WTC11 (cell line): Measurements from ENCODE around the gene GASK1A. TPM values are rescaled to one million over a fixed set of nuclear protein-coding genes. Genes with fewer than 3 reads are reported as not detected.

Experiments
- ATAC-seq: fragments of 200-7000 bp; cut with Tn5 transposase; 2 replicates; pipeline ENCODE4 v1.10.0; 2021; ENCODE audit warnings: mild to moderate bottlenecking, moderate library complexity
- CTCF ChIA-PET: fragments of 300-600 bp; sonication (Branson Sonifier 250); formaldehyde crosslinking; loops from one replicate; lab custom pipeline; 2021; ENCODE audit warnings: antibody characterized with exemption; lab: Charles Lee
- POLR2A ChIA-PET: fragments of 350-600 bp; sonication (Branson Sonifier 250); formaldehyde crosslinking; loops from one replicate; lab custom pipeline; 2021; ENCODE audit warnings: antibody characterized with exemption; lab: Charles Lee
- DNase-seq: peaks from one replicate; pipeline ENCODE4 v3.0.0; 2021; ENCODE audit warnings: low spot score
- H3K27ac Mint-ChIP-seq: 2 replicates; pipeline ENCODE4 v1.8.0; 2021; ENCODE audit warnings: mixed read lengths
- H3K27me3 Mint-ChIP-seq: 2 replicates; pipeline ENCODE4 v1.8.0; 2021; ENCODE audit warnings: low read depth, mild to moderate bottlenecking, moderate library complexity, mixed read lengths
- H3K36me3 Mint-ChIP-seq: 2 replicates; pipeline ENCODE4 v1.8.0; 2021; ENCODE audit warnings: mixed read lengths
- H3K4me1 Mint-ChIP-seq: 2 replicates; pipeline ENCODE4 v1.8.0; 2022; ENCODE audit warnings: mixed read lengths
- H3K4me3 Mint-ChIP-seq: 2 replicates; pipeline ENCODE4 v1.8.0; 2021; ENCODE audit warnings: mild to moderate bottlenecking, moderate library complexity, mixed read lengths
- H3K9me3 Mint-ChIP-seq: 2 replicates; pipeline ENCODE4 v1.8.0; 2021; ENCODE audit warnings: mixed read lengths
- CREB1 ChIP-seq: sonication (generic); formaldehyde crosslinking; IDR thresholded peaks from 2 replicates; pipeline ENCODE4 v1.8.0; 2023; ENCODE audit warnings: mild to moderate bottlenecking, missing genetic modification reagents
- FOXP1 ChIP-seq: sonication (generic); formaldehyde crosslinking; IDR thresholded peaks from 2 replicates; pipeline ENCODE4 v1.8.0; 2022; ENCODE audit warnings: missing genetic modification reagents, mild to moderate bottlenecking, moderate library complexity, borderline replicate concordance
- KAT7 ChIP-seq: sonication (generic); formaldehyde crosslinking; IDR thresholded peaks from 2 replicates; pipeline ENCODE4 v1.8.1; 2023; ENCODE audit warnings: missing genetic modification reagents, mild to moderate bottlenecking, borderline replicate concordance
- NFATC4 ChIP-seq: fragments of 250-450 bp; sonication (Bioruptor Pico); IDR thresholded peaks from 2 replicates; pipeline ENCODE4 v1.9.0; 2021; ENCODE audit warnings: mild to moderate bottlenecking
- NFYB ChIP-seq: sonication (generic); formaldehyde crosslinking; conservative IDR thresholded peaks from 2 replicates; pipeline ENCODE4 v1.8.0; 2022; ENCODE audit warnings: low read depth, missing genetic modification reagents
- NR1H2 ChIP-seq: sonication (generic); formaldehyde crosslinking; IDR thresholded peaks from 2 replicates; pipeline ENCODE4 v1.9.0; 2021; ENCODE audit warnings: mild to moderate bottlenecking, moderate library complexity, missing genetic modification reagents
- SMAD3 ChIP-seq: sonication (generic); formaldehyde crosslinking; IDR thresholded peaks from 2 replicates; pipeline ENCODE4 v1.8.0; 2022; ENCODE audit warnings: missing genetic modification reagents, mild to moderate bottlenecking, borderline replicate concordance
- TEAD1 ChIP-seq: sonication (generic); formaldehyde crosslinking; IDR thresholded peaks from 2 replicates; pipeline ENCODE4 v1.8.0; 2022; ENCODE audit warnings: mild to moderate bottlenecking, missing genetic modification reagents
- ZNF232 ChIP-seq: sonication (generic); formaldehyde crosslinking; IDR thresholded peaks from 2 replicates; pipeline ENCODE4 v1.8.0; 2022; ENCODE audit warnings: mild to moderate bottlenecking, missing genetic modification reagents
- ZNF317 ChIP-seq: sonication (generic); formaldehyde crosslinking; IDR thresholded peaks from 2 replicates; pipeline ENCODE4 v1.8.1; 2023; ENCODE audit warnings: low read depth, mild to moderate bottlenecking, moderate library complexity, missing genetic modification reagents, borderline replicate concordance
- ZNF416 ChIP-seq: fragments of 250-450 bp; sonication (Bioruptor Pico); IDR thresholded peaks from 2 replicates; pipeline ENCODE4 v1.9.0; 2021; ENCODE audit warnings: mild to moderate bottlenecking, inconsistent platforms
- ZNF671 ChIP-seq: fragments of 250-450 bp; sonication (Bioruptor Pico); IDR thresholded peaks from 2 replicates; pipeline ENCODE4 v1.8.0; 2021; ENCODE audit warnings: mild to moderate bottlenecking
- total RNA-seq: library from RNA; stranded (reverse); gene quantifications from 3 replicates; pipeline ENCODE4 v1.2.3, GENCODE V29; 2021
- TF ChIP-seq, protein P1 (sequence below): sonication (generic); formaldehyde crosslinking; IDR thresholded peaks from 2 replicates; pipeline ENCODE4 v1.8.1; 2023; ENCODE audit warnings: mild to moderate bottlenecking, missing genetic modification reagents
- TF ChIP-seq, protein P2 (sequence below): sonication (generic); formaldehyde crosslinking; IDR thresholded peaks from 2 replicates; pipeline ENCODE4 v1.8.1; 2022; ENCODE audit warnings: missing genetic modification reagents, borderline replicate concordance
- TF ChIP-seq, protein P3 (sequence below): sonication (generic); formaldehyde crosslinking; IDR thresholded peaks from 2 replicates; pipeline ENCODE4 v1.8.1; 2023; ENCODE audit warnings: mild to moderate bottlenecking, missing genetic modification reagents, moderate library complexity
- TF ChIP-seq, protein P4 (sequence below): sonication (generic); formaldehyde crosslinking; IDR thresholded peaks from 2 replicates; pipeline ENCODE4 v1.8.0; 2023; ENCODE audit warnings: mild to moderate bottlenecking, missing genetic modification reagents
- TF ChIP-seq, protein P5 (sequence below): sonication (generic); formaldehyde crosslinking; IDR thresholded peaks from 2 replicates; pipeline ENCODE4 v1.8.1; 2022; ENCODE audit warnings: mild to moderate bottlenecking, moderate library complexity, missing genetic modification reagents
- TF ChIP-seq, protein P6 (sequence below): sonication (generic); formaldehyde crosslinking; IDR thresholded peaks from 2 replicates; pipeline ENCODE4 v1.8.0; 2022; ENCODE audit warnings: mild to moderate bottlenecking, missing genetic modification reagents
- TF ChIP-seq, protein P7 (sequence below): sonication (generic); formaldehyde crosslinking; IDR thresholded peaks from 2 replicates; pipeline ENCODE4 v1.8.0; 2023; ENCODE audit warnings: missing genetic modification reagents, mild to moderate bottlenecking, borderline replicate concordance

The GASK1A gene
- total RNA-seq, 1 experiment from 2014 or later, result 9.6 TPM

DNA sequence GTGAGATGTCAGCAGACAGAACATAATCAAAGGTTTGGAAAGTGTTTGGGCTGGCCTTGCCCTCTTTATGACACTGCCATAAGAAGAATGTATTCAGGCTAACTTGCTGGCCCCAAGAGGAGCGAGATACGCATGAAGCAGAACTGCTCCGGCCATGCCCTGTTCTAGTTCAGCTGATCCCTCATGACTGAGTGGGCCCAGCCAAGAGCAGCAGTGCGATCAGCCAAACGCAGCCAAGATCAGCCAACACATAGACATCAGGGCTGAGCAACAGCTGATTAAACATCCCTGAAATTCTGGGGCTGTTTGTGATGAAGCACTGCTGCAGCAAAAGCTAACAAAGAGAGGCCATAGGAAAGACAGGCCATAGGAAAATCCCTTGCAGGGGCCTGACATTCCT lies 102.7 kb downstream of the GASK1A start:
- DNase-seq, result no peak
- H3K4me1 Mint-ChIP-seq, result no peaks in the 10 kb centered on the region
- H3K27ac Mint-ChIP-seq, result no peak overlapping the region
- peaks cover 59% of the 10 kb centered on the region for H3K36me3 Mint-ChIP-seq
- POLR2A ChIA-PET, result no interaction called here
- H3K4me3 Mint-ChIP-seq, result no peak overlapping the region
- peaks cover 43% of the 10 kb centered on the region for H3K9me3 Mint-ChIP-seq
- no peak for TF ChIP-seq NFYB
- TF ChIP-seq ZNF671 (CRISPR knock-in tag), result no peak
- TF ChIP-seq TEAD1 (CRISPR knock-in tag), result no peak
- TF ChIP-seq CREB1, result no peak
- TF ChIP-seq, protein P1, sequence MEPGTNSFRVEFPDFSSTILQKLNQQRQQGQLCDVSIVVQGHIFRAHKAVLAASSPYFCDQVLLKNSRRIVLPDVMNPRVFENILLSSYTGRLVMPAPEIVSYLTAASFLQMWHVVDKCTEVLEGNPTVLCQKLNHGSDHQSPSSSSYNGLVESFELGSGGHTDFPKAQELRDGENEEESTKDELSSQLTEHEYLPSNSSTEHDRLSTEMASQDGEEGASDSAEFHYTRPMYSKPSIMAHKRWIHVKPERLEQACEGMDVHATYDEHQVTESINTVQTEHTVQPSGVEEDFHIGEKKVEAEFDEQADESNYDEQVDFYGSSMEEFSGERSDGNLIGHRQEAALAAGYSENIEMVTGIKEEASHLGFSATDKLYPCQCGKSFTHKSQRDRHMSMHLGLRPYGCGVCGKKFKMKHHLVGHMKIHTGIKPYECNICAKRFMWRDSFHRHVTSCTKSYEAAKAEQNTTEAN, result no peak
- no peak for TF ChIP-seq NFATC4 (CRISPR knock-in tag)
- no peak for TF ChIP-seq NR1H2 (CRISPR knock-in tag)
- TF ChIP-seq ZNF416, result no peak
- no peaks in the 10 kb centered on the region; the same call in 1 of the 2 replicates for H3K27me3 Mint-ChIP-seq
- CTCF ChIA-PET, result interaction anchor here (1.6 kb wide), 1 partner anchor 10 kb away, joined by 5 read pairs; no protein-coding TSS in a partner anchor
- no peak for ATAC-seq

DNA sequence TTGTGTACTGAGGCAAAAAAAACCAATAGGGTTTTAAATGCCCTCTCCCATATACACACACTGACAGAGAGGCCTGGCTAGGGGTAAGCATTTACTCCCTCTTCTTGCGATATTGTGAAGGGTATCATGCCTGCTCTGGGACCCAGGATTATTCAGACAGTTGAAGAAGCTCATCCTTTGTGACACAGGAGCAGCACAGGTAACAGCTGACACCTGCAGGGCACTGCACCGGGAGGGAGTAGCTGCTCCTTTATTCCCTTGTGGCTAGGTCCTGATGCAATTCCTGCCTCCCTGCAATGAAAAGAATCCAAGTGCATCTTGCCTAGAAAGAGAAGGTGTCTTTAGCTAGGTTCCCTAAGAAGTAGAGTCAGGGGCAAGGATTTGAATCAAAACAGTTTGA lies 103.3 kb downstream of the GASK1A start:
- Mint-ChIP-seq H3K4me1 (no peaks in the 10 kb centered on the region), H3K36me3 (peaks cover 59% of the 10 kb centered on the region), H3K9me3 (peaks cover 43% of the 10 kb centered on the region), H3K27me3 (no peaks in the 10 kb centered on the region; the same call in 1 of the 2 replicates), H3K4me3 (no peak overlapping the region), H3K27ac (no peak overlapping the region)
- POLR2A ChIA-PET, result no interaction called here
- CTCF ChIA-PET, result interaction anchor here (1.6 kb wide), 1 partner anchor 11 kb away, joined by 5 read pairs; no protein-coding TSS in a partner anchor
- ATAC-seq (no peak), DNase-seq (no peak)
- TF ChIP-seq, protein P2, sequence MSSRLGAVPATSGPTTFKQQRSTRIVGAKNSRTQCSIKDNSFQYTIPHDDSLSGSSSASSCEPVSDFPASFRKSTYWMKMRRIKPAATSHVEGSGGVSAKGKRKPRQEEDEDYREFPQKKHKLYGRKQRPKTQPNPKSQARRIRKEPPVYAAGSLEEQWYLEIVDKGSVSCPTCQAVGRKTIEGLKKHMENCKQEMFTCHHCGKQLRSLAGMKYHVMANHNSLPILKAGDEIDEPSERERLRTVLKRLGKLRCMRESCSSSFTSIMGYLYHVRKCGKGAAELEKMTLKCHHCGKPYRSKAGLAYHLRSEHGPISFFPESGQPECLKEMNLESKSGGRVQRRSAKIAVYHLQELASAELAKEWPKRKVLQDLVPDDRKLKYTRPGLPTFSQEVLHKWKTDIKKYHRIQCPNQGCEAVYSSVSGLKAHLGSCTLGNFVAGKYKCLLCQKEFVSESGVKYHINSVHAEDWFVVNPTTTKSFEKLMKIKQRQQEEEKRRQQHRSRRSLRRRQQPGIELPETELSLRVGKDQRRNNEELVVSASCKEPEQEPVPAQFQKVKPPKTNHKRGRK, result no peak
- no peak for TF ChIP-seq ZNF317 (CRISPR knock-in tag)
- no peak for TF ChIP-seq KAT7 (CRISPR knock-in tag)
- TF ChIP-seq, protein P3, sequence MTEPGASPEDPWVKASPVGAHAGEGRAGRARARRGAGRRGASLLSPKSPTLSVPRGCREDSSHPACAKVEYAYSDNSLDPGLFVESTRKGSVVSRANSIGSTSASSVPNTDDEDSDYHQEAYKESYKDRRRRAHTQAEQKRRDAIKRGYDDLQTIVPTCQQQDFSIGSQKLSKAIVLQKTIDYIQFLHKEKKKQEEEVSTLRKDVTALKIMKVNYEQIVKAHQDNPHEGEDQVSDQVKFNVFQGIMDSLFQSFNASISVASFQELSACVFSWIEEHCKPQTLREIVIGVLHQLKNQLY (CRISPR knock-in tag), result no peak

DNA sequence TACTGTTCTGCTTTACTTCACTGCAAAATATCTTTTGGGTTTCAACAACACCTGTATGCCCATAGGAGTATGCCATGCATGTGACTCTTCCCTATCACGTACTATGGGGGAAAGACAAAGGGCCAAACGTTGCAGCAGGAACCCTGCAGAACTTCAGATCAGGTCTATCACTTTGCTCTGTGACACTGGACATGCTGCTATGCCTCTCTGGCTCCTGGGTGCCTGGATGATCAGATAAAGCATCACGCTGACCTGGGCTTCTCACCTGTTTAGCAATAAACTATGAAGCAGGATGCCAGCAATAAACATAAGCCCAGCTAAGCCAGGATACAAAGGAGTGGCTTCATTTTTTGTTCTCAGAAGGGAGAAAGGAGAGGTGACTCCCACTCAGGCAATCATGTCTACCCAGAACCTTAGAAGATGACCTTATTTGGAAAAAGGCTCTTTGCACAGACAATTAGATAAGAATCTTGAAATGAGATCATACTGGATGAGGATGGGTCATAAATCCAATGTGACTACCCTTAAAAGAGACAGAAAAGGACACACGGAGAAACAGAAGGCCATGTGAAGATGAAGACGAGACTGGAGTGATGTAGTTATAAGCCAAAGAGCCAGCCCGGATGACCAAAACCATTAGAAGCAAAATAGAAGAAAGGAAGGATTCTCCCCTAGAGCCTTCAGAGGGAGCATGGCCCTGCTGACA lies 107.5 kb downstream of the GASK1A start:
- Mint-ChIP-seq H3K4me1 (no peaks in the 10 kb centered on the region), H3K36me3 (peaks cover 31% of the 10 kb centered on the region), H3K27me3 (no peaks in the 10 kb centered on the region; the same call in 1 of the 2 replicates), H3K27ac (no peak overlapping the region), H3K4me3 (no peak overlapping the region), H3K9me3 (peaks cover 31% of the 10 kb centered on the region)
- ChIA-PET POLR2A (no interaction called here), CTCF (interaction anchor here (0.9 to 4.4 kb wide), 3 partner anchors 15 to 256 kb away, joined by 3 to 27 read pairs (median 7); no protein-coding TSS in a partner anchor)
- DNase-seq (no peak), ATAC-seq (no peak)
- no peak for TF ChIP-seq ZNF232
- TF ChIP-seq, protein P4, sequence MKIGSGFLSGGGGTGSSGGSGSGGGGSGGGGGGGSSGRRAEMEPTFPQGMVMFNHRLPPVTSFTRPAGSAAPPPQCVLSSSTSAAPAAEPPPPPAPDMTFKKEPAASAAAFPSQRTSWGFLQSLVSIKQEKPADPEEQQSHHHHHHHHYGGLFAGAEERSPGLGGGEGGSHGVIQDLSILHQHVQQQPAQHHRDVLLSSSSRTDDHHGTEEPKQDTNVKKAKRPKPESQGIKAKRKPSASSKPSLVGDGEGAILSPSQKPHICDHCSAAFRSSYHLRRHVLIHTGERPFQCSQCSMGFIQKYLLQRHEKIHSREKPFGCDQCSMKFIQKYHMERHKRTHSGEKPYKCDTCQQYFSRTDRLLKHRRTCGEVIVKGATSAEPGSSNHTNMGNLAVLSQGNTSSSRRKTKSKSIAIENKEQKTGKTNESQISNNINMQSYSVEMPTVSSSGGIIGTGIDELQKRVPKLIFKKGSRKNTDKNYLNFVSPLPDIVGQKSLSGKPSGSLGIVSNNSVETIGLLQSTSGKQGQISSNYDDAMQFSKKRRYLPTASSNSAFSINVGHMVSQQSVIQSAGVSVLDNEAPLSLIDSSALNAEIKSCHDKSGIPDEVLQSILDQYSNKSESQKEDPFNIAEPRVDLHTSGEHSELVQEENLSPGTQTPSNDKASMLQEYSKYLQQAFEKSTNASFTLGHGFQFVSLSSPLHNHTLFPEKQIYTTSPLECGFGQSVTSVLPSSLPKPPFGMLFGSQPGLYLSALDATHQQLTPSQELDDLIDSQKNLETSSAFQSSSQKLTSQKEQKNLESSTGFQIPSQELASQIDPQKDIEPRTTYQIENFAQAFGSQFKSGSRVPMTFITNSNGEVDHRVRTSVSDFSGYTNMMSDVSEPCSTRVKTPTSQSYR, result no peak
- TF ChIP-seq, protein P5, sequence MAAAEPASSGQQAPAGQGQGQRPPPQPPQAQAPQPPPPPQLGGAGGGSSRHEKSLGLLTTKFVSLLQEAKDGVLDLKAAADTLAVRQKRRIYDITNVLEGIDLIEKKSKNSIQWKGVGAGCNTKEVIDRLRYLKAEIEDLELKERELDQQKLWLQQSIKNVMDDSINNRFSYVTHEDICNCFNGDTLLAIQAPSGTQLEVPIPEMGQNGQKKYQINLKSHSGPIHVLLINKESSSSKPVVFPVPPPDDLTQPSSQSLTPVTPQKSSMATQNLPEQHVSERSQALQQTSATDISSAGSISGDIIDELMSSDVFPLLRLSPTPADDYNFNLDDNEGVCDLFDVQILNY, result no peak
- TF ChIP-seq, protein P6, sequence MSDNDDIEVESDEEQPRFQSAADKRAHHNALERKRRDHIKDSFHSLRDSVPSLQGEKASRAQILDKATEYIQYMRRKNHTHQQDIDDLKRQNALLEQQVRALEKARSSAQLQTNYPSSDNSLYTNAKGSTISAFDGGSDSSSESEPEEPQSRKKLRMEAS (CRISPR knock-in tag), result no peak
- TF ChIP-seq, protein P7, sequence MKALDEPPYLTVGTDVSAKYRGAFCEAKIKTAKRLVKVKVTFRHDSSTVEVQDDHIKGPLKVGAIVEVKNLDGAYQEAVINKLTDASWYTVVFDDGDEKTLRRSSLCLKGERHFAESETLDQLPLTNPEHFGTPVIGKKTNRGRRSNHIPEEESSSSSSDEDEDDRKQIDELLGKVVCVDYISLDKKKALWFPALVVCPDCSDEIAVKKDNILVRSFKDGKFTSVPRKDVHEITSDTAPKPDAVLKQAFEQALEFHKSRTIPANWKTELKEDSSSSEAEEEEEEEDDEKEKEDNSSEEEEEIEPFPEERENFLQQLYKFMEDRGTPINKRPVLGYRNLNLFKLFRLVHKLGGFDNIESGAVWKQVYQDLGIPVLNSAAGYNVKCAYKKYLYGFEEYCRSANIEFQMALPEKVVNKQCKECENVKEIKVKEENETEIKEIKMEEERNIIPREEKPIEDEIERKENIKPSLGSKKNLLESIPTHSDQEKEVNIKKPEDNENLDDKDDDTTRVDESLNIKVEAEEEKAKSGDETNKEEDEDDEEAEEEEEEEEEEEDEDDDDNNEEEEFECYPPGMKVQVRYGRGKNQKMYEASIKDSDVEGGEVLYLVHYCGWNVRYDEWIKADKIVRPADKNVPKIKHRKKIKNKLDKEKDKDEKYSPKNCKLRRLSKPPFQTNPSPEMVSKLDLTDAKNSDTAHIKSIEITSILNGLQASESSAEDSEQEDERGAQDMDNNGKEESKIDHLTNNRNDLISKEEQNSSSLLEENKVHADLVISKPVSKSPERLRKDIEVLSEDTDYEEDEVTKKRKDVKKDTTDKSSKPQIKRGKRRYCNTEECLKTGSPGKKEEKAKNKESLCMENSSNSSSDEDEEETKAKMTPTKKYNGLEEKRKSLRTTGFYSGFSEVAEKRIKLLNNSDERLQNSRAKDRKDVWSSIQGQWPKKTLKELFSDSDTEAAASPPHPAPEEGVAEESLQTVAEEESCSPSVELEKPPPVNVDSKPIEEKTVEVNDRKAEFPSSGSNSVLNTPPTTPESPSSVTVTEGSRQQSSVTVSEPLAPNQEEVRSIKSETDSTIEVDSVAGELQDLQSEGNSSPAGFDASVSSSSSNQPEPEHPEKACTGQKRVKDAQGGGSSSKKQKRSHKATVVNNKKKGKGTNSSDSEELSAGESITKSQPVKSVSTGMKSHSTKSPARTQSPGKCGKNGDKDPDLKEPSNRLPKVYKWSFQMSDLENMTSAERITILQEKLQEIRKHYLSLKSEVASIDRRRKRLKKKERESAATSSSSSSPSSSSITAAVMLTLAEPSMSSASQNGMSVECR, result no peak
- no peak for TF ChIP-seq FOXP1 (CRISPR knock-in tag)
- TF ChIP-seq TEAD1 (CRISPR knock-in tag), result no peak
- no peak for TF ChIP-seq ZNF317 (CRISPR knock-in tag)
- no peak for TF ChIP-seq SMAD3 (CRISPR knock-in tag)
